GM20431 (cell line): ENCODE results near the gene GRK5.

Source experiments
- in situ Hi-C: fragments of 300-500 bp; cut with MseI, MboI; formaldehyde crosslinking; loops from one replicate; pipeline ENCODE4 v1.15.0; 2020; ENCODE audit warnings: low sequenced_read_pairs; ENCODE audit not compliant: unreplicated experiment

GRK5 gene

GRCh38 chr10:119367841-119368549 lies 160.6 kb downstream of the GRK5 start:
- in situ Hi-C loops, result no loop called here

- in situ Hi-C loops, result no loop called here
Measured at GRCh38 chr10:119368581-119368980, 161.2 kb downstream of the GRK5 start.

- in situ Hi-C loops, result no loop called here
Measured at GRCh38 chr10:119368991-119369869, 161.9 kb downstream of the GRK5 start.

- in situ Hi-C loops, result no loop called here
Measured at GRCh38 chr10:119370111-119370741, 162.9 kb downstream of the GRK5 start.

- in situ Hi-C loops, result no loop called here
Measured at GRCh38 chr10:119370972-119371703, 163.8 kb downstream of the GRK5 start.

GRCh38 chr10:119371704-119372663 lies 164.6 kb downstream of the GRK5 start:
- in situ Hi-C loops, result no loop called here

GRCh38 chr10:119373294-119374102 lies 166.1 kb downstream of the GRK5 start:
- in situ Hi-C loops, result no loop called here

GRCh38 chr10:119374236-119374635 lies 166.9 kb downstream of the GRK5 start:
- in situ Hi-C loops, result no loop called here

GRCh38 chr10:119375574-119376272 lies 168.4 kb downstream of the GRK5 start:
- in situ Hi-C loops, result no loop called here

GRCh38 chr10:119377451-119377957 lies 170.1 kb downstream of the GRK5 start:
- in situ Hi-C loops, result no loop called here

- in situ Hi-C loops, result no loop called here
Measured at GRCh38 chr10:119377958-119378736, 170.8 kb downstream of the GRK5 start.

GRCh38 chr10:119378737-119379067 lies 171.3 kb downstream of the GRK5 start:
- in situ Hi-C loops, result no loop called here

GRCh38 chr10:119379466-119380071 lies 172.2 kb downstream of the GRK5 start:
- in situ Hi-C loops, result no loop called here

- in situ Hi-C loops, result no loop called here
Measured at GRCh38 chr10:119383174-119383856, 175.9 kb downstream of the GRK5 start.

GRCh38 chr10:119384127-119384526 lies 176.8 kb downstream of the GRK5 start:
- in situ Hi-C loops, result no loop called here

GRCh38 chr10:119386666-119387065 lies 179.3 kb downstream of the GRK5 start:
- in situ Hi-C loops, result no loop called here
